Stimulated activated CD8-positive, alpha-beta memory T cell treated with anti-CD3 and anti-CD28 coated beads, Interleukin-12 subunit alpha, Interleukin-12 subunit beta, amount 100 ng/mL, for 4 hours (primary cell): ENCODE data around the gene CHN2.

Experiments used
- DNase-seq: peaks from one replicate; pipeline ENCODE4 v3.0.0-alpha.2; 2020; ENCODE audit warnings: low read depth

CHN2 gene

DNA sequence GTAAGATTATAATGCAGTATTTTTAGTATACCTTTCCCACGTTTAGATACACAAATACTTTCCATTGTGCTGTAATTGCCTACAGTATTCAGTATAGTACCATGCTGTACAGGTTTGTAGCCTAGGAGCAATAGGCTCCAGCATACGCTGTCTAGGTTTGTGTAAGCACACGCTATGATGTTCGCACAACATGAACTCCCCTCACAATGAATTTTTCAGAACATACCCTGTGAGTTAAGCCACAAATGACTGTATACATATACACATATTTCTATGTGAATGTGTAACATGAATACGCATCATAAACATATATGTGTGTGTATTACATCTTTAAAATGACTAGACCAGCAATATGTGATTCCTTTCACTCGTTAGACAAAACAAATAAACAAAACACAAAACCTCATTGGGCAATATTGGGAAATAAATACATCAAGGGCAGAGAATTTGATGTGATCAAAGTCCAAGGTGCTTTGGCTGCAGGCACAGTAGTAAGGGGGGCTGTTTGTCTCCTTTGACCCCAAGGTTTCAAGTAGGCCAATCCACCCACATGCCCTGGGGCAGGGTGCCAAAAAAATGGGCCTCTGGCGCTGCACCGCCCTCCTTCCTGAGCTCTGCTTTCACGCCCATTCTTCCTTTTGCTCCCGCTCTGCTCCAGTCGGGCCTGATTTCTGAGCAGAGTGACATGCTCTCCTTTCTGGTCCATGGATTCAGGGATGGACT, 33.9 kb downstream of the CHN2 start:
- DNase-seq: no peak

- DNase-seq: no peak
These were observed 34.5 kb downstream of the CHN2 start for GRCh38 chr7:29229066-29229465.

DNA sequence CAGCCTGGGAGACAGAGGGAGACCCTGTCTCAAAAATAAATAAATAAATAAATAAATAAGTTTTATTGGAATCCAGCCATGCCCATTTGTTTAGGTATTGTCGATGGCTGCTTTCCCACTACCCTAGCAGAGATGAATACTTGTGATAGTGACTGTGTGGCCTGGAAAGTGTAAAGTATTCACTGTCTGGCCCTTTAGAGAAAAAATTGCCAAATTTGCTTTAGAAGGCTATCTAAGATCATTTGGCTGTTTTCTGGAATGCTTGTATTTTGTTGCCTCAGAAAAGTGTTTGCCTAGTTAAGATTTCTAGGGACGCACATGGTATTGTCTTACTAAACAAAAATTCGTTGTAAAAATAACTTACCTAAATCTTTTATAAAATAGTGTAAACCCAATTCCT, 35.4 kb downstream of the CHN2 start:
- no peak for DNase-seq

DNA sequence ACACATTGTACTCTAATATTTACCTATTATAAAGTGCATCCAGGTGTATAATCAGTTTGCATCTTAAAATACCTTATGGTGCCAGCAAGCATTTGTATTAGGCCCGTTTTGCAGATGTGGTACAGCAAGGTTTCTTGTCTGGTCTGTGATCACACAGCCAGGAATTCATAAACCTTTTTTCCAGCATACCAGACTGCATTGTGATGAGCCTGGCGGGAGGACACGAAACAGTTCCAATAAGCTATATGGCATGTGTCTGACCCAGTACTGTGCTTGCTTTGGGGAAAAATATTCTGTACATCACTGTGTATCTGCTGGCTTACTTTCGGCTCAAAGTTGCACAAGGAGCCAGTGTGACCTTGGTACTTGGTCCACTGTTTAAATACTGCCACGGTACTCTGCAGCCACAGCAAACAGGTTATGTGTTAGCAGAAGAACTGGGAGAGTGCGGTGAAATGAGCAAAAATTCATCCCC, 36.3 kb downstream of the CHN2 start:
- no peak for DNase-seq

GRCh38 chr7:29231671-29232232, 37.2 kb downstream of the CHN2 start:
- DNase-seq: no peak

DNA sequence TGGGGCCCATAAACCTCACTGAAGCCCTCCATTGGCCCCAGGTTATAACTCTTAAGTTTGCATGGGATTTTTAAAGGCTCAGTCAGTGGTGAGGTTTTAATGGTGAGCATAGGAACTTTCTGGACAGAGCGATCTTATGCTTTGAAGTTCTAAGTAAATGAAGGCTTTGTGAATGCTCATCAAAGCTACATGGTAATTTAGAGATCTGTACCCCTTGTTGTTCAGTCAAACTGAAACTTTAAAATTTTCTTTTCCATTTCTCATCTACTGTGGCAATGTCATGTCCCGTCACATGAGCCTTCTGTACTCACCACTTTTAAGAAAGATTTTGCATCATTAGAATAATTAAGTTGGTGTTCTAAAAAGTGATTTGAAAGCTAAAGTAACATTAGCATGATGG, 39.9 kb downstream of the CHN2 start:
- no peak for DNase-seq

DNA sequence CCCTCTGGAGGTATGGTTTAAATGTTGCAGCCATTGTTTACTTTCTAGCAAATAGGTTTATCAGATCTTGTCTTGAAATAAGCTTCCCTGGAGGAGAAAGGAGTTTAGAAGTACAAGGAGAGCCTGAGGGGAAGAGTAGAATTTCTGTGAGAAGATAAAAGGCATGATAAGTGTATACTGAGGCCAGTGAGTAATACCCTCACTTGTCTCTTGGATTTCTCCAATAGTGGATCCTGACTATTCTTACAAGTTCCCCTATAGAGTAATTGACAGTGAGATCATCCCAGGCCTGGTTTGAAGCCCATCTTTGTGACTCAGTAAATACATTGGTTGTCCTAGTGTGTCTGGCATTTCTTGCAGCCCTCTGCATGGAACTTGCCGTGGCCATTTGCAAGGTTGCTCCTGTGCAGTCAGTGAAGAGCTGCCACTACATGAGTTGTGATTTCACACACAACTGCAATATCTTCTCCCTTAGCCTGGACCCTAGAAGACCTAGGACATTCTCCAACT, 41.6 kb downstream of the CHN2 start:
- no peak for DNase-seq

- no peak for DNase-seq
These were observed 42.1 kb downstream of the CHN2 start for GRCh38 chr7:29236649-29237048.

GRCh38 chr7:29237489-29237888, 42.9 kb downstream of the CHN2 start:
- DNase-seq: no peak

- DNase-seq: no peak
These were observed 45.1 kb downstream of the CHN2 start for GRCh38 chr7:29239638-29240037.

- no peak for DNase-seq
These were observed 47.7 kb downstream of the CHN2 start for GRCh38 chr7:29242265-29242664.

DNA sequence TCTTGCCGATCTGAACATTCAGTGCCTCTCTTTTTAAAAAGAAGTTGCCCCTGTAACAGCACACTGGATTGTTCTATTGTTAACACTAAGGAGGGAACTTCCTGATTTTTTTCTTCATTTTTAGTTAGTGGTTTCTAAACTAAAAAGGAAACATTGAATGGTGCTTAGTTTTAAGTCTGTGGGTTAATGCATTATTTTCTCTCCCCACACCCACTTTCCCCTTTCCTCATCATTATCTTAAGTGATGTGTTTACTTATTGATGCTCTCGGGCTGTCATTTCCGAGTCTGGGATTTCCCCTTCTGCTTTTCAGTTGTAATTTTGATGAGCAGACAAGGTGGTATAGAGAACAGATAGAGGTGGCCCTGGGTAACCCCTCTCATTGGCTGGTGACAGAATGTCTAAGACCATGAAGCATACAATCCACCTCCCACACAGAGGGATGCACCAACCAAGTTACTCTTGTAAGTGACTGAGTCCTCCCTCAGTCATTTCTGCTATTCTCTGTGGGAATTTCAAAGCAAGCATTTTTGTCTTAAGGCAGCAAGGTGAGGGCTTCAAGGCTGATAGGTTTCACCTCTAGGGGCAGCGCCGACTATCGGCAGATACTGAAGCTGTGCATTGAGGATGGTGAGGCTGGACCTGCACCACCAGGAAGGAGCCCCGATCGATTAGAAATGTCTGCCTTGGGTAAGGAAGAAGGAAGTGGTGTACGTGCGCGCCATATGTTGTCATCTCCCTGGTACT, 49.5 kb downstream of the CHN2 start:
- peak; percentile 7 for DNase-seq

GRCh38 chr7:29247224-29247962, 52.8 kb downstream of the CHN2 start:
- DNase-seq: no peak

DNA sequence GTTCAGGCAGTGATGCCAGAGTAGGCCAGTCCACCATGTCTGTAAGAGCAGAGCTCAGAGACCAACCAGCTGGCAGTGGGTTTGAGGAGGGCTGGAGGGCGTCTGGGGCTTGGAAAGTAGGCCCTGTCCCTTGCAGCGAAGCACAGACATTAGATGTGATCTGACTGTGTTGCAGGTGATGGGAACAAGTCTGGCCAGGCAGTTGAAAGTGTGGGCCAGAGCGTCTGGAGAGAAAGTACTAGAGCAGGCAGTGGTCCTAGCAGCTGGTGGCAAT, 53.3 kb downstream of the CHN2 start:
- no peak for DNase-seq

- DNase-seq: no peak
These were observed 54.3 kb downstream of the CHN2 start for GRCh38 chr7:29248713-29249382.

- no peak for DNase-seq
These were observed 54.8 kb downstream of the CHN2 start for GRCh38 chr7:29249383-29249750.

DNA sequence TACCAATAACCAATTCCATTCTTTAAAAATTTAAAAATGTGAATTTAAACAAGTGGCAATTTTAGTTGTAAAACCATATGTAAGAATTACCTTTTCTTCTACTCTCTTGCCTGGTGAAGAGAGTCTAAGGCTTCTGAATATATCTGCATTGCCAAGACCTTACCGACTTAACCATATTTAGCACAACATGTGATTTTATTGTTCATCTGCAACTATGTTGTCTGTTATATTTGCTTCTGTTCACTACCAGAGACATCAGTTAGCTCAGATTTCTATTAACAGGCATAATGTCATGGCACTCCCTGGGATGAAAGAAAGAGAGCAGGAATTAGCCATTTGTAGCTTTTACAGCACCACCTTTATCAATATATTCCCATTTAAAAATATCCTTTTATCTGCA, 55.3 kb downstream of the CHN2 start:
- DNase-seq: no peak

GRCh38 chr7:29253225-29253624, 58.6 kb downstream of the CHN2 start:
- DNase-seq: no peak

GRCh38 chr7:29254591-29254990, 60.0 kb downstream of the CHN2 start:
- DNase-seq: no peak

GRCh38 chr7:29255199-29255878, 60.8 kb downstream of the CHN2 start:
- no peak for DNase-seq

GRCh38 chr7:29255906-29256692, 61.5 kb downstream of the CHN2 start:
- no peak for DNase-seq
